MCF 10A (cell line): ENCODE results near the gene ATF6B. TPM values are rescaled to one million over a fixed set of nuclear protein-coding genes. Genes with fewer than 3 reads are reported as not detected.

Experiments
- BruUV-seq: library from RNA; stranded (reverse); fragments of 400-500 nt; replicated peaks from 2 replicates; lab custom pipeline; 2021; lab: Mats Ljungman, UMichigan
- CTCF ChIA-PET: fragments of 300-600 bp; sonication (Branson Sonifier 250); formaldehyde crosslinking; extraction: SDS; loops from one replicate; lab custom pipeline; 2021; ENCODE audit warnings: antibody characterized with exemption, inconsistent platforms; lab: Yijun Ruan, JAX
- POLR2A ChIA-PET: fragments of 300-600, 350-650 bp; sonication (Branson Sonifier 250); formaldehyde crosslinking; extraction: SDS; loops from one replicate; lab custom pipeline; 2020; ENCODE audit warnings: antibody characterized with exemption, inconsistent platforms; lab: Yijun Ruan, JAX
- DNase-seq: peaks from one replicate; pipeline ENCODE4 v3.0.0-alpha.2; 2018; ENCODE audit not compliant: unreplicated experiment
- H3K27ac Mint-ChIP-seq: one replicate; pipeline ENCODE4 v1.8.0; 2022; ENCODE audit warnings: mild to moderate bottlenecking, low read depth, mixed read lengths; ENCODE audit not compliant: unreplicated experiment
- H3K27me3 Mint-ChIP-seq: one replicate; pipeline ENCODE4 v1.8.0; 2022; ENCODE audit warnings: mixed read lengths; ENCODE audit not compliant: insufficient read depth, unreplicated experiment
- H3K36me3 Mint-ChIP-seq: one replicate; pipeline ENCODE4 v1.8.0; 2022; ENCODE audit warnings: mild to moderate bottlenecking, moderate library complexity, mixed read lengths; ENCODE audit not compliant: insufficient read depth, unreplicated experiment
- H3K4me1 Mint-ChIP-seq: one replicate; pipeline ENCODE4 v1.8.0; 2022; ENCODE audit warnings: mixed read lengths; ENCODE audit not compliant: insufficient read depth, unreplicated experiment
- H3K4me3 Mint-ChIP-seq: one replicate; pipeline ENCODE4 v1.8.0; 2022; ENCODE audit warnings: mild to moderate bottlenecking, moderate library complexity, mixed read lengths; ENCODE audit not compliant: unreplicated experiment
- H3K9me3 Mint-ChIP-seq: one replicate; pipeline ENCODE4 v1.8.0; 2022; ENCODE audit warnings: mixed read lengths; ENCODE audit not compliant: unreplicated experiment
- intact Hi-C: fragments of 100-400 bp; cut with micrococcal nuclease; formaldehyde crosslinking; loops from 2 replicates; pipeline ENCODE4 v1.14.1; 2022
- total RNA-seq: library from RNA; stranded (reverse); gene quantifications from 2 replicates; pipeline ENCODE4 v1.2.3, GENCODE V29; 2022
- TF ChIP-seq, protein P1 (sequence below): fragments of 200-600 bp; IDR thresholded peaks from one replicate; pipeline ENCODE4 v1.8.0; 2022; ENCODE audit warnings: antibody characterized with exemption, mild to moderate bottlenecking; ENCODE audit not compliant: unreplicated experiment

Gene ATF6B
- total RNA-seq, 1 experiment from 2014 or later, result 65.6 TPM

DNA sequence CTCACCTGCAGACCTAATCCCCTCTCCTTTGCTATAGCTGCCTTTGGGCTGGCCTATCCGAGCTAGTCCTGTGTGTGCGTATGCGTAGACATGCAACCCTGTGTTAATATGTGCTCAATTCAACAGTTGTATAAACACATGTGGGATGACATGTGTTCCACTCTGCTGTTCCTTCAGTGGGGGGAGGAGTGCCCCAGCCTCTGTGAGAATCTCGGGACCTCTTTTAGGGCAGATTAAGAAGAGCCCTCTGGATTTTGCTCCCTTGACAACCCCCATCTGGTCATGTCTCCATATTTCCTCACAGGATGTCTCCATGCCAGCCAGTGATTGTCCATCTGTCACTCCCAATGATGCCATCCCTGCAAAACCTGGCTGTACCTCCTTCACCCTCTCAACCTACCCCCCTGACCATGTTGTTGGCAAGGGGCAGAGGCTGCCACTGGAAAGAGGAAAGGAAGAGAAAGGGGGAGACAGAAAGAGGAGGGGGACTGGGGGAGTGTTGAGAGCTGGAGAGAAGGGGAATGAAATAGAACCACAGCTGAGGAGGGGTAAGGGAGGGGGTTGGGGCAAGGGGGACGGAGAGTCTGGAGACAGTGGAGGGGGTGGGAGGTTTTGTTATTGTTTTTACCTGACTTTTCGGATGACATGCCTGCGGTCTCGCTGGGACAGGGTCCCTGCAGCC lies 23.3 kb upstream of the ATF6B start:
- Mint-ChIP-seq H3K4me1 (peaks cover 23% of the 10 kb centered on the region), H3K4me3 (no peak overlapping the region), H3K36me3 (peaks cover 10% of the 10 kb centered on the region), H3K27me3 (no peaks in the 10 kb centered on the region), H3K9me3 (no peaks in the 10 kb centered on the region), H3K27ac (no peak overlapping the region)
- intact Hi-C loops, result loop anchor here (10.0 kb wide), 1 partner anchor 177 kb away; the partner anchor contains the start of gene DXO
- TF ChIP-seq, protein P1, sequence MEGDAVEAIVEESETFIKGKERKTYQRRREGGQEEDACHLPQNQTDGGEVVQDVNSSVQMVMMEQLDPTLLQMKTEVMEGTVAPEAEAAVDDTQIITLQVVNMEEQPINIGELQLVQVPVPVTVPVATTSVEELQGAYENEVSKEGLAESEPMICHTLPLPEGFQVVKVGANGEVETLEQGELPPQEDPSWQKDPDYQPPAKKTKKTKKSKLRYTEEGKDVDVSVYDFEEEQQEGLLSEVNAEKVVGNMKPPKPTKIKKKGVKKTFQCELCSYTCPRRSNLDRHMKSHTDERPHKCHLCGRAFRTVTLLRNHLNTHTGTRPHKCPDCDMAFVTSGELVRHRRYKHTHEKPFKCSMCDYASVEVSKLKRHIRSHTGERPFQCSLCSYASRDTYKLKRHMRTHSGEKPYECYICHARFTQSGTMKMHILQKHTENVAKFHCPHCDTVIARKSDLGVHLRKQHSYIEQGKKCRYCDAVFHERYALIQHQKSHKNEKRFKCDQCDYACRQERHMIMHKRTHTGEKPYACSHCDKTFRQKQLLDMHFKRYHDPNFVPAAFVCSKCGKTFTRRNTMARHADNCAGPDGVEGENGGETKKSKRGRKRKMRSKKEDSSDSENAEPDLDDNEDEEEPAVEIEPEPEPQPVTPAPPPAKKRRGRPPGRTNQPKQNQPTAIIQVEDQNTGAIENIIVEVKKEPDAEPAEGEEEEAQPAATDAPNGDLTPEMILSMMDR, result no peak
- ChIA-PET POLR2A (no interaction called here), CTCF (interaction anchor here (0.6 kb wide), 1 partner anchor 8 kb away, joined by 3 read pairs; no protein-coding TSS in a partner anchor)
- no TSS peak for BruUV-seq
- no peak for DNase-seq

DNA sequence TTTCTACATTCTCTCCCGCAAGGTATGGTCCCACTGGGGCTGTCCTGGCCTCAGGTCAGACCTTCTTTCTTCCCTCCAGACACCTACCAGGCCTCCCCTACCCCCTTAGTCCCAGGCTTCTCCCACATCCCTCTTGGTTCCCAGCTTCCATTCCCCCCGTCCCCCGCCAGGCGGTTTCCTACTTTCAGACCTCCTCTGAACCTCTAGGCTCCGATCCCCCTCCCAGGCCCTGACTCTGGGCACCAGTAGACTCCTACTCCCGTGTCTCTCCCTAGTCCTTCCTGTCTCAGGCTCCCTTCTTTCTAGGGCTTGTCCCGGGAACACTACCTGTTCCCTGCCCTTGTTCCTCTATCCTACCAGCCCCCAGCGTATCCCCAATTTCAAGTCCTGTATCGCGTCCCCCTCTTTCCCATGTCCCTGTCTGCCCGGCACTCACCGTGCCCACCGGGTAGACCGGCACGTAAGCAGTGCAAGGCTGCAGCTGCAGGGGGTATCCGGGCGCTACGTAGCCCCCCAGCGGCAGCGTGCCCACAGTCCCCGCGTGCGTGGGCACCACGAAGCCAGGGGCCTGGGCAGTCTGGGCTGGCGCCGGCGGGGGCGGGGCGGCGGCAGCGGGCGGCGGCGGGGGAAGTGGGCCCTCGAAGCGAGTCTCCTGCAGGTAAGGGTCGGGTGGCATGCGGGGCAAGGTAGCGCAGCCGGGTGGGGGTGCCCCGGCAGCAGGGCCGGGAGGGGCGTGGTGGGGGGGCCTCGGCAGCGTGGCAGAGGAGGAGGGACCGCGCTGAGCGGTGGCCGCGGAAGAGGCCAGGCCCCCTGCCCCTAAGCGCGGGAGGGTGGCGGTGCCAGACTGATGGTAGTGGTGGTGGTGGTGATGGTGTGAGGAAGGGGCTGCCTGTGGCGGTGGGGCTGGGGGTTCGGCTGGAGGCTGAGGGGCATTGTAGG lies 22.2 kb upstream of the ATF6B start:
- CTCF ChIA-PET, result interaction anchor here (0.6 kb wide), 1 partner anchor 355 kb away, joined by 4 read pairs; no protein-coding TSS in a partner anchor

DNA sequence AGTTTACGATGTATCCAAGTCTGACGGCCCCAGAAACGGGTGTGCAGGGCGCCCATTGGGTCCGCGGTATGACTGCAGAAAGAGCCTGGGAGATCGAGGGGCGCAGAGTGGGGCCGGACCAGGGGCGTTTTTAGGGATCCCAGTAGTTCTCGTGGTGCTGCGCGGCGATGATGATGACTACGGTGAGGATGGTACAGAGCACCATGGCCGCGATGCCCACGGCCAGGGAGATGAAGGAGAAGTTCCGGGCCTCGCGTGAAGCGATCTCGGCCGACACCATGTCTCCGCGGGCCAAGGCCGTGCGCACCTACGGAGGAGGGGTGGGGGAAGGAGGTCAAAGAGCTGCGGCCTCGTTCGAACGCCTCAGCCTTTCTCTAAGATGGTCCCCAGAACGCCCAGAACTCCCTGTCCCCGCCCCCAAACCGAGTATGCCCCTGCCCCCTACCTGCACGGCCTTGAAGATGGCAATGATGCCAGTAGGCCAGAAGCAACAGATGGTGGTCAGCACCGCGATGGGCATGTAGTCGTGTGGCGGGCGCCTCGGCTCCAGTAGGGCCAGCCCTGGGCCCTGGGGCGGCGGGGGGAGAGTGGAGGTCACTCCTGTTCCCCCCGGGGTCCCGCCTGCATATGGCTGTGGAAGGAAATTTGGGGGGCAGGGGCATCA lies 21.2 kb upstream of the ATF6B start:
- ChIA-PET CTCF (interaction anchor here (0.6 kb wide), 1 partner anchor 355 kb away, joined by 4 read pairs; no protein-coding TSS in a partner anchor), POLR2A (no interaction called here)

More for the DNA sequence above, 22.2 kb upstream of the ATF6B start:
- Mint-ChIP-seq H3K36me3 (peaks cover 10% of the 10 kb centered on the region), H3K4me1 (peaks cover 23% of the 10 kb centered on the region), H3K27ac (no peak overlapping the region), H3K9me3 (no peaks in the 10 kb centered on the region), H3K27me3 (no peaks in the 10 kb centered on the region), H3K4me3 (no peak overlapping the region)
- no peak for DNase-seq
- TF ChIP-seq, protein P1, result no peak
- POLR2A ChIA-PET, result no interaction called here
- intact Hi-C loops, result loop anchor here (10.0 kb wide), 1 partner anchor 175 kb away; the partner anchor contains the start of gene DXO
- BruUV-seq, result no TSS peak

More for the DNA sequence above, 21.2 kb upstream of the ATF6B start:
- intact Hi-C loops, result no loop called here
- BruUV-seq, result no TSS peak
- no peak overlapping the region for H3K4me3 Mint-ChIP-seq
- TF ChIP-seq, protein P1, result no peak
- H3K27ac Mint-ChIP-seq, result no peak overlapping the region
- no peak for DNase-seq
- H3K9me3 Mint-ChIP-seq, result no peaks in the 10 kb centered on the region
- H3K4me1 Mint-ChIP-seq, result peaks cover 15% of the 10 kb centered on the region
- no peaks in the 10 kb centered on the region for H3K27me3 Mint-ChIP-seq
- peaks cover 3% of the 10 kb centered on the region for H3K36me3 Mint-ChIP-seq
